Spleen (tissue), 7 donors: Measurements from ENCODE around the gene C2orf49.

Experiments used
- POLR2AphosphoS5 ChIP-seq, 3 donors: sonication (generic); formaldehyde crosslinking; IDR thresholded peaks; one replicate each; pipeline ENCODE4 v1.5.1; 2017; ENCODE audit warnings: antibody characterized with exemption in 3 of 3
- TF ChIP-seq, protein P1 (sequence below), 11 experiments: fragments of 200-600 bp in 7 of 11; fragments of 450-650 bp in 4 of 11; sonication (generic) in 4 of 11; IDR thresholded peaks in 8 of 11; conservative IDR thresholded peaks in 3 of 11; 1 replicate in 7 of 11; 2 replicates in 4 of 11; pipeline versions ENCODE4 v1.4.0 to v1.8.0; 2016 to 2021; ENCODE audit warnings: antibody characterized with exemption in 11 of 11, inconsistent platforms in 4 of 11, mild to moderate bottlenecking in 1 of 11
- donor health status: DM: no; HTN: no; CAD: no; lungs with moderate emphysema.
- donor health status: DM: no; HTN: no; CAD: no.
- donor health status: DM: no; HTN: no; CAD: no.

DNA sequence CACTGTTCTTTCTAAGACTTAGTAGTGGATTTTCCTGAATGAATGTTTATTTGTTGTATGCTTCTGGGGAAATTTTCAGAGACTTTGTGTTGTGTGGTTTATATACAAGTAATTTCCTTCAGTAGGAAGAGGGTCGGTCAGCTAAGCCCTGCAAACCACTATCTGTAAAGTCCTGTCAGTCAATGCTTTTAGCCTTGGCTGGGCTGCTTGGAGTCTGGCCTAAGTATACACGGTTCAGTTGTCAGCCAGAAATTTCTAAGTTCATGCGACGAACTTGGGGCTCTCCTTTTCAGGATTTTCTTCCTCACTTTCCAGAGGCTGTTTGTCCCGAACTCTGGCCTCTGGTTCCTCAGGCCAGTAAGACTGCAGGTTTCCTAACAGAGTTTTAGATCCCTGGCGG is 21.3 kb downstream of the C2orf49 start:
- TF ChIP-seq, protein P1, sequence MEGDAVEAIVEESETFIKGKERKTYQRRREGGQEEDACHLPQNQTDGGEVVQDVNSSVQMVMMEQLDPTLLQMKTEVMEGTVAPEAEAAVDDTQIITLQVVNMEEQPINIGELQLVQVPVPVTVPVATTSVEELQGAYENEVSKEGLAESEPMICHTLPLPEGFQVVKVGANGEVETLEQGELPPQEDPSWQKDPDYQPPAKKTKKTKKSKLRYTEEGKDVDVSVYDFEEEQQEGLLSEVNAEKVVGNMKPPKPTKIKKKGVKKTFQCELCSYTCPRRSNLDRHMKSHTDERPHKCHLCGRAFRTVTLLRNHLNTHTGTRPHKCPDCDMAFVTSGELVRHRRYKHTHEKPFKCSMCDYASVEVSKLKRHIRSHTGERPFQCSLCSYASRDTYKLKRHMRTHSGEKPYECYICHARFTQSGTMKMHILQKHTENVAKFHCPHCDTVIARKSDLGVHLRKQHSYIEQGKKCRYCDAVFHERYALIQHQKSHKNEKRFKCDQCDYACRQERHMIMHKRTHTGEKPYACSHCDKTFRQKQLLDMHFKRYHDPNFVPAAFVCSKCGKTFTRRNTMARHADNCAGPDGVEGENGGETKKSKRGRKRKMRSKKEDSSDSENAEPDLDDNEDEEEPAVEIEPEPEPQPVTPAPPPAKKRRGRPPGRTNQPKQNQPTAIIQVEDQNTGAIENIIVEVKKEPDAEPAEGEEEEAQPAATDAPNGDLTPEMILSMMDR (IDR thresholded peaks at IDR 0.05 in 8 of 11, conservative IDR thresholded peaks at IDR 0.05 in 3 of 11): no peak
- TF ChIP-seq POLR2AphosphoS5 (IDR thresholded peaks at IDR 0.05): no peak
